Neuronal stem cell (in vitro differentiated cells): ENCODE measurements around the gene LCN6.
"Not testable (repeated sequence)": the region's sequence is repeated elsewhere in the genome, so short reads cannot be mapped to it uniquely, and the experiment has no call there.

ENCODE experiments used
- DNase-seq: peaks from one replicate; pipeline ENCODE4 v3.0.0-alpha.2; 2013; ENCODE audit warnings: low spot score
- H2AFZ ChIP-seq: one replicate; pipeline ENCODE4 v1.6.1; 2013; ENCODE audit warnings: mild to moderate bottlenecking, low read length, inconsistent platforms
- H2AK5ac ChIP-seq: 2 replicates; pipeline ENCODE4 v1.6.1; 2013; ENCODE audit warnings: low read depth, mild to moderate bottlenecking, inconsistent platforms, low read length, moderate library complexity, mixed read lengths
- H2BK120ac ChIP-seq: 2 replicates; pipeline ENCODE4 v1.6.1; 2013; ENCODE audit warnings: low read depth, mild to moderate bottlenecking, inconsistent platforms, low read length, moderate library complexity, mixed read lengths
- H2BK12ac ChIP-seq: one replicate; pipeline ENCODE4 v1.6.1; 2013; ENCODE audit warnings: low read length, inconsistent platforms
- H2BK15ac ChIP-seq: 2 replicates; pipeline ENCODE4 v1.6.1; 2013; ENCODE audit warnings: mild to moderate bottlenecking, low read length, inconsistent platforms, mixed read lengths
- H2BK5ac ChIP-seq: one replicate; pipeline ENCODE4 v1.6.1; 2013; ENCODE audit warnings: inconsistent platforms, mild to moderate bottlenecking, low read length, moderate library complexity
- H3K14ac ChIP-seq: one replicate; pipeline ENCODE4 v1.6.1; 2013; ENCODE audit warnings: low read length, inconsistent platforms
- H3K18ac ChIP-seq: 2 replicates; pipeline ENCODE4 v1.6.1; 2013; ENCODE audit warnings: low read length, inconsistent platforms
- H3K23ac ChIP-seq: 2 replicates; pipeline ENCODE4 v1.6.1; 2013; ENCODE audit warnings: low read depth, mild to moderate bottlenecking, mixed read lengths, low read length, inconsistent platforms; ENCODE audit not compliant: poor library complexity
- H3K27ac ChIP-seq: replicated peaks from 3 replicates; pipeline ENCODE4 v1.5.1; 2013; ENCODE audit warnings: low read length, inconsistent platforms
- H3K27me3 ChIP-seq, 3 experiments: 2 replicates each; pipeline ENCODE4 v1.6.1; 2013; ENCODE audit warnings: low read length in 3 of 3, mild to moderate bottlenecking in 2 of 3, inconsistent platforms in 1 of 3, low read depth in 1 of 3, mixed read lengths in 1 of 3, moderate library complexity in 1 of 3; ENCODE audit not compliant: control insufficient read depth in 3 of 3, insufficient read depth in 3 of 3
- H3K36me3 ChIP-seq, 2 donors: replicated peaks in 1 of 2; 2 replicates each; pipeline ENCODE4 v1.6.1; 2013; ENCODE audit warnings: low read length in 2 of 2; ENCODE audit not compliant: control insufficient read depth in 2 of 2, insufficient read depth in 2 of 2
- H3K4ac ChIP-seq: 2 replicates; pipeline ENCODE4 v1.6.1; 2013; ENCODE audit warnings: inconsistent platforms, mild to moderate bottlenecking, low read length, moderate library complexity
- H3K4me1 ChIP-seq, 2 donors: 1 replicate in 1 of 2; 2 replicates in 1 of 2; pipeline ENCODE4 v1.6.1; 2013; ENCODE audit warnings: low read length in 2 of 2, low read depth in 1 of 2; ENCODE audit not compliant: control insufficient read depth in 2 of 2, insufficient read depth in 1 of 2
- H3K4me2 ChIP-seq: one replicate; pipeline ENCODE4 v1.6.1; 2013; ENCODE audit warnings: mild to moderate bottlenecking, low read length, inconsistent platforms; ENCODE audit not compliant: insufficient read depth, poor library complexity, severe bottlenecking
- H3K4me3 ChIP-seq, 2 donors: 2 replicates each; pipeline ENCODE4 v1.5.1; 2013; ENCODE audit warnings: low read length in 2 of 2, mild to moderate bottlenecking in 2 of 2, inconsistent platforms in 1 of 2, moderate library complexity in 1 of 2
- H3K79me1 ChIP-seq: one replicate; pipeline ENCODE4 v1.6.1; 2013; ENCODE audit warnings: low read depth, mild to moderate bottlenecking, inconsistent platforms, low read length, moderate library complexity
- H3K9ac ChIP-seq: one replicate; pipeline ENCODE4 v1.6.1; 2013; ENCODE audit warnings: mild to moderate bottlenecking, low read depth, low read length, inconsistent platforms; ENCODE audit not compliant: poor library complexity
- H3K9me3 ChIP-seq, 2 donors: replicated peaks in 1 of 2; 2 replicates each; pipeline versions ENCODE3 to v1.6.1; 2013; ENCODE audit warnings: low read length in 2 of 2, mild to moderate bottlenecking in 2 of 2, inconsistent platforms in 1 of 2, low read depth in 1 of 2, mixed read lengths in 1 of 2, moderate library complexity in 1 of 2; ENCODE audit not compliant: control insufficient read depth in 2 of 2, insufficient read depth in 1 of 2
- H4K8ac ChIP-seq: one replicate; pipeline ENCODE4 v1.6.1; 2013; ENCODE audit warnings: low read depth, mild to moderate bottlenecking, inconsistent platforms, low read length, moderate library complexity
- H4K91ac ChIP-seq: one replicate; pipeline ENCODE4 v1.6.1; 2013; ENCODE audit warnings: low read length, low read depth, mild to moderate bottlenecking, inconsistent platforms; ENCODE audit not compliant: poor library complexity
- whole genome bisulfite sequencing, 2 donors: extraction: QIAGEN DNeasy Blood & Tissue Kit; methylation state at CpG; one replicate each; pipeline ENCODE4 v1.1.7; 2013; ENCODE audit warnings: missing lambda C conversion rate in 2 of 2, mixed read lengths in 1 of 2; ENCODE audit not compliant: insufficient read length in 2 of 2, insufficient replicate concordance in 1 of 2; ENCODE audit errors: extremely low coverage in 2 of 2; 5-methylcytosine and 5-hydroxymethylcytosine counted together

The LCN6 gene

GRCh38 chr9:136704741-136705140 lies 43.6 kb downstream of the LCN6 start:
- not testable (repeated sequence) for H3K4me3 ChIP-seq, DNase-seq, H3K4me2 ChIP-seq, H2AK5ac ChIP-seq, H4K91ac ChIP-seq, H2BK5ac ChIP-seq, H3K14ac ChIP-seq, H3K36me3 ChIP-seq, H3K18ac ChIP-seq, H2AFZ ChIP-seq, H4K8ac ChIP-seq, H3K27ac ChIP-seq, H2BK120ac ChIP-seq, H3K4me1 ChIP-seq, H3K23ac ChIP-seq, H3K9me3 ChIP-seq, H3K9ac ChIP-seq, H3K4ac ChIP-seq, H3K79me1 ChIP-seq, H2BK12ac ChIP-seq, H2BK15ac ChIP-seq
- no CpG with 5 or more reads among the region's 8 CpGs for WGBS, 2 donors
- peaks cover 0 to 33% (median 10%) of the 10 kb centered on the region in 3 experiments for H3K27me3 ChIP-seq

GRCh38 chr9:136703276-136703860 lies 45.0 kb downstream of the LCN6 start:
- Histone ChIP-seq H2BK5ac (no peak overlapping the region), H3K9me3 (no peaks in the 10 kb centered on the region), H3K36me3 (no peaks in the 10 kb centered on the region), H3K23ac (no peak overlapping the region), H3K4me3 (no peak overlapping the region), H2AK5ac (no peak overlapping the region), H3K4me2 (no peak overlapping the region), H3K79me1 (no peaks in the 10 kb centered on the region), H3K4ac (no peak overlapping the region), H4K8ac (no peak overlapping the region), H4K91ac (no peak overlapping the region), H3K27me3 (peaks cover 0 to 24% (median 9%) of the 10 kb centered on the region in 3 experiments), H3K18ac (no peak overlapping the region), H3K9ac (no peak overlapping the region), H2BK12ac (no peak overlapping the region), H3K27ac (no peak overlapping the region), H2AFZ (peak overlapping the region; percentile 29), H3K14ac (no peak overlapping the region), H2BK120ac (no peak overlapping the region), H2BK15ac (no peak overlapping the region), H3K4me1 (peaks cover 1 to 7% of the 10 kb centered on the region in 2 donors)
- DNase-seq: no peak
- no CpG with 5 or more reads among the region's 12 CpGs for WGBS, 2 donors

GRCh38 chr9:136701668-136702053 lies 46.7 kb downstream of the LCN6 start:
- no peak for DNase-seq
- no peak overlapping the region for H3K4ac ChIP-seq
- H4K91ac ChIP-seq: no peak overlapping the region
- H3K4me3 ChIP-seq: no peak overlapping the region
- H3K18ac ChIP-seq: peak overlapping the region; percentile 3
- no peaks in the 10 kb centered on the region for H3K36me3 ChIP-seq
- H2BK15ac ChIP-seq: peak overlapping the region; percentile 72
- no CpG with 5 or more reads among the region's 10 CpGs for WGBS, 2 donors
- H3K27ac ChIP-seq: no peak overlapping the region
- peak overlapping the region; percentile 10 for H2AFZ ChIP-seq
- H4K8ac ChIP-seq: no peak overlapping the region
- H3K27me3 ChIP-seq: peaks cover 0 to 15% (median 9%) of the 10 kb centered on the region in 3 experiments
- peak overlapping the region; percentile 46 for H2BK5ac ChIP-seq
- no peaks in the 10 kb centered on the region for H3K9me3 ChIP-seq
- no peak overlapping the region for H2BK120ac ChIP-seq
- H3K79me1 ChIP-seq: no peaks in the 10 kb centered on the region
- H3K9ac ChIP-seq: no peak overlapping the region
- H3K23ac ChIP-seq: no peak overlapping the region
- peak overlapping the region; percentile 86 for H2AK5ac ChIP-seq
- no peak overlapping the region for H3K14ac ChIP-seq
- no peak overlapping the region for H2BK12ac ChIP-seq
- peaks cover 9 to 12% of the 10 kb centered on the region in 2 donors for H3K4me1 ChIP-seq
- no peak overlapping the region for H3K4me2 ChIP-seq

GRCh38 chr9:136700959-136701667 lies 47.2 kb downstream of the LCN6 start:
- no peak overlapping the region for H3K4ac ChIP-seq
- peaks cover 9 to 15% of the 10 kb centered on the region in 2 donors for H3K4me1 ChIP-seq
- peak overlapping the region; percentile 86 for H2AK5ac ChIP-seq
- peak overlapping the region; percentile 72 for H2BK15ac ChIP-seq
- DNase-seq: no peak
- WGBS, 2 donors: no CpG with 5 or more reads among the region's 38 CpGs
- H2BK5ac ChIP-seq: peak overlapping the region; percentile 46
- no peak overlapping the region for H4K8ac ChIP-seq
- H2BK120ac ChIP-seq: peak overlapping the region; percentile 26
- H3K27ac ChIP-seq: no peak overlapping the region
- H2AFZ ChIP-seq: peak overlapping the region; percentile 10
- no peaks in the 10 kb centered on the region for H3K36me3 ChIP-seq
- H3K9me3 ChIP-seq: no peaks in the 10 kb centered on the region
- H3K27me3 ChIP-seq: peaks cover 0 to 15% (median 9%) of the 10 kb centered on the region in 3 experiments
- H3K79me1 ChIP-seq: no peaks in the 10 kb centered on the region
- no peak overlapping the region for H3K4me3 ChIP-seq
- H3K14ac ChIP-seq: peak overlapping the region; percentile 23
- no peak overlapping the region for H3K4me2 ChIP-seq
- no peak overlapping the region for H4K91ac ChIP-seq
- no peak overlapping the region for H3K9ac ChIP-seq
- H2BK12ac ChIP-seq: no peak overlapping the region
- peak overlapping the region; percentile 84 for H3K18ac ChIP-seq
- no peak overlapping the region for H3K23ac ChIP-seq
